Naive thymus-derived CD8-positive, alpha-beta T cell (primary cell): Measurements from ENCODE around the gene CHTOP. TPM values are rescaled to one million over a fixed set of nuclear protein-coding genes. Genes with fewer than 3 reads are reported as not detected.
"Not testable (repeated sequence)": the region's sequence is repeated elsewhere in the genome, so short reads cannot be mapped to it uniquely, and the experiment has no call there.

Experiments used
- ATAC-seq, 2 donors: fragments of 150-1000 bp; cut with Tn5 transposase in 1 of 2; sonication (Bioruptor Pico), chemical (Tn5 transposase) in 1 of 2; 1 replicate in 1 of 2; 2 replicates in 1 of 2; pipeline ENCODE4 v1.10.0; 2021; ENCODE audit warnings: mild to moderate bottlenecking in 2 of 2, moderate library complexity in 2 of 2
- POLR2A ChIA-PET: fragments of 350-600 bp; sonication (Branson Sonifier 250); formaldehyde crosslinking; loops from one replicate; lab custom pipeline; 2021; ENCODE audit warnings: antibody characterized with exemption; lab: Charles Lee
- DNase-seq, 10 donors: peaks; one replicate each; pipeline versions ENCODE4 v3.0.0 to v3.0.0-alpha.2; 2020 to 2022
- H3K27ac Mint-ChIP-seq, 10 donors: one replicate each; pipeline ENCODE4 v1.8.0; 2020 to 2022; ENCODE audit warnings: mild to moderate bottlenecking in 10 of 10, mixed read lengths in 10 of 10, moderate library complexity in 4 of 10, inconsistent platforms in 1 of 10
- H3K27me3 Mint-ChIP-seq, 5 donors: one replicate each; pipeline ENCODE4 v1.8.0; 2021 to 2022; ENCODE audit warnings: mixed read lengths in 5 of 5
- H3K36me3 Mint-ChIP-seq, 3 donors: one replicate each; pipeline ENCODE4 v1.8.0; 2020 to 2022; ENCODE audit warnings: mixed read lengths in 3 of 3, mild to moderate bottlenecking in 2 of 3, inconsistent platforms in 1 of 3
- H3K4me1 Mint-ChIP-seq, 4 donors: one replicate each; pipeline ENCODE4 v1.8.0; 2021 to 2022; ENCODE audit warnings: mixed read lengths in 4 of 4
- H3K4me3 Mint-ChIP-seq, 10 donors: one replicate each; pipeline ENCODE4 v1.8.0; 2020 to 2022; ENCODE audit warnings: mild to moderate bottlenecking in 10 of 10, mixed read lengths in 10 of 10, moderate library complexity in 6 of 10, inconsistent platforms in 1 of 10
- H3K9me3 Mint-ChIP-seq, 9 donors: one replicate each; pipeline ENCODE4 v1.8.0; 2020 to 2022; ENCODE audit warnings: mixed read lengths in 9 of 9, mild to moderate bottlenecking in 3 of 9, inconsistent platforms in 1 of 9, moderate library complexity in 1 of 9
- polyA plus RNA-seq, 3 donors: library from polyadenylated mRNA; unstranded; fragments of 300-500 nt; fragmentation: Illumina TruSeq; gene quantifications; one replicate each; pipeline ENCODE4 v1.2.3, GENCODE V29; 2021
- total RNA-seq, 8 experiments: library from RNA in 2 of 8; stranded (reverse) in 2 of 8; gene quantifications; one replicate each; pipeline ENCODE4 v1.2.3 and lab custom pipeline; 2021 to 2026

Gene CHTOP
- total and polyA plus RNA-seq, 5 experiments from 2014 or later, result 45.2 to 155 (median 74.7) TPM

- POLR2A ChIA-PET, result interaction anchor here (1.9 kb wide), 1 partner anchor 21 kb away, joined by 11 read pairs; no protein-coding TSS in a partner anchor
- H3K27me3 Mint-ChIP-seq, result no peaks in the 10 kb centered on the region
- H3K9me3 Mint-ChIP-seq, result no peaks in the 10 kb centered on the region
- H3K27ac Mint-ChIP-seq, result peak overlapping the region in 1 of 10 donors; percentile 52
- DNase-seq, result no peak
- H3K4me3 Mint-ChIP-seq, result no peak overlapping the region
- ATAC-seq, result no peak
- peaks cover 0 to under 1% (median 0%) of the 10 kb centered on the region in 3 donors for H3K36me3 Mint-ChIP-seq
- peaks cover 1 to 23% (median 15%) of the 10 kb centered on the region in 4 donors for H3K4me1 Mint-ChIP-seq
Observed at GRCh38 chr1:153655333-153655732, 21.5 kb downstream of the CHTOP start.

- Mint-ChIP-seq H3K36me3 (peaks cover 0 to 33% (median 9%) of the 10 kb centered on the region in 3 donors), H3K4me3 (peak within 1 kb of the TSS; percentile 88 to 98 (median 96)), H3K9me3 (no peaks in the 10 kb centered on the region), H3K4me1 (peaks cover 0 to 21% (median 12%) of the 10 kb centered on the region in 4 donors), H3K27ac (peak within 1 kb of the TSS; percentile 88 to 97 (median 95)), H3K27me3 (no peaks in the 10 kb centered on the region)
- DNase-seq (peak; percentile 81 to 94 (median 86)), ATAC-seq (peak; percentile 97 to 98)
- POLR2A ChIA-PET, result interaction anchor here (0.7 to 2.7 kb wide), 11 partner anchors 8 to 305 kb away, joined by 3 to 34 read pairs (median 6); partner anchors contain the start of genes CHTOP, ILF2, INTS3 and S100A6
Observed at GRCh38 chr1:153658400-153659174, 24.7 kb downstream of the CHTOP start, which contains the start of gene SNAPIN. SNAPIN (plus strand) TSS chr1:153658703; CDS start chr1:153658744, 41 bp downstream.

- POLR2A ChIA-PET, result interaction anchor here (0.7 to 2.7 kb wide), 12 partner anchors 8 to 304 kb away, joined by 3 to 34 read pairs (median 6); partner anchors contain the start of genes CHTOP, ILF2, INTS3 and S100A6
- ATAC-seq (no peak), DNase-seq (no peak)
- H3K4me3 Mint-ChIP-seq, result peak overlapping the region; percentile 88 to 98 (median 96)
- peak overlapping the region; percentile 88 to 97 (median 95) for H3K27ac Mint-ChIP-seq
- H3K9me3 Mint-ChIP-seq, result no peaks in the 10 kb centered on the region
- H3K27me3 Mint-ChIP-seq, result no peaks in the 10 kb centered on the region
- peaks cover 0 to 39% (median 11%) of the 10 kb centered on the region in 3 donors for H3K36me3 Mint-ChIP-seq
- peaks cover 0 to 21% (median 12%) of the 10 kb centered on the region in 4 donors for H3K4me1 Mint-ChIP-seq
Observed at GRCh38 chr1:153659175-153659534, 25.3 kb downstream of the CHTOP start.

GRCh38 chr1:153659656-153660055 is 25.8 kb downstream of the CHTOP start:
- no peak for ATAC-seq
- Mint-ChIP-seq H3K4me3 (peak overlapping the region; percentile 88 to 98 (median 96)), H3K36me3 (peaks cover 0 to 44% (median 13%) of the 10 kb centered on the region in 3 donors), H3K4me1 (peaks cover 0 to 21% (median 12%) of the 10 kb centered on the region in 4 donors), H3K27me3 (no peaks in the 10 kb centered on the region), H3K27ac (peak overlapping the region in 9 of 10 donors; percentile 11 to 96 (median 86)), H3K9me3 (no peaks in the 10 kb centered on the region)
- DNase-seq, result no peak
- POLR2A ChIA-PET, result interaction anchor here (0.8 to 2.7 kb wide), 8 partner anchors 7 to 124 kb away, joined by 4 to 34 read pairs (median 8); partner anchors contain the start of genes CHTOP, ILF2 and S100A6

- Mint-ChIP-seq H3K36me3 (peaks cover 0 to 59% (median 18%) of the 10 kb centered on the region in 3 donors), H3K4me3 (peak overlapping the region in 7 of 10 donors; percentile 6 to 64 (median 47)), H3K27me3 (no peaks in the 10 kb centered on the region), H3K4me1 (peaks cover 0 to 20% (median 12%) of the 10 kb centered on the region in 4 donors), H3K27ac (peak overlapping the region in 6 of 10 donors; percentile 49 to 78 (median 54)), H3K9me3 (no peaks in the 10 kb centered on the region)
- no peak for DNase-seq
- POLR2A ChIA-PET, result interaction anchor here (0.6 to 1.5 kb wide), 3 partner anchors 13 to 70 kb away, joined by 3 to 7 read pairs (median 4); partner anchors contain the start of gene CHTOP
- ATAC-seq, result no peak
Observed at GRCh38 chr1:153661111-153661708, 27.3 kb downstream of the CHTOP start.

- Mint-ChIP-seq H3K4me3 (peak overlapping the region in 1 of 10 donors; percentile 24), H3K4me1 (peaks cover 0 to 21% (median 12%) of the 10 kb centered on the region in 4 donors), H3K27ac (peak overlapping the region in 3 of 10 donors; percentile 1 to 55 (median 20)), H3K36me3 (peaks cover 0 to 70% (median 21%) of the 10 kb centered on the region in 3 donors), H3K9me3 (no peaks in the 10 kb centered on the region), H3K27me3 (no peaks in the 10 kb centered on the region)
- POLR2A ChIA-PET, result interaction anchor here (0.9 to 1.5 kb wide), 2 partner anchors 9 to 28 kb away, joined by 3 to 7 read pairs; partner anchors contain the start of genes CHTOP and ILF2
- DNase-seq, result no peak
- ATAC-seq, result no peak
Observed at GRCh38 chr1:153662269-153662668, 28.4 kb downstream of the CHTOP start.

- Mint-ChIP-seq H3K36me3 (peaks cover 2 to 79% (median 29%) of the 10 kb centered on the region in 3 donors), H3K9me3 (no peaks in the 10 kb centered on the region), H3K4me3 (no peak overlapping the region), H3K4me1 (peaks cover 4 to 30% (median 16%) of the 10 kb centered on the region in 4 donors), H3K27ac (no peak overlapping the region), H3K27me3 (no peaks in the 10 kb centered on the region)
- DNase-seq (no peak), ATAC-seq (no peak)
- POLR2A ChIA-PET, result no interaction called here
Observed at GRCh38 chr1:153663211-153663610, 29.3 kb downstream of the CHTOP start.

GRCh38 chr1:153667439-153667838 is 33.6 kb downstream of the CHTOP start:
- Mint-ChIP-seq H3K36me3 (peaks cover 4 to 78% (median 27%) of the 10 kb centered on the region in 3 donors), H3K9me3 (no peaks in the 10 kb centered on the region), H3K4me1 (peaks cover 6 to 32% (median 22%) of the 10 kb centered on the region in 4 donors), H3K27me3 (no peaks in the 10 kb centered on the region), H3K4me3 (peak overlapping the region in 2 of 10 donors; percentile 3 to 30), H3K27ac (peak overlapping the region in 5 of 10 donors; percentile 30 to 81 (median 57))
- ATAC-seq (no peak), DNase-seq (no peak)
- POLR2A ChIA-PET, result interaction anchor here (0.8 to 2.0 kb wide), 4 partner anchors 9 to 71 kb away, joined by 3 to 6 read pairs (median 4); partner anchors contain the start of genes CHTOP and SNAPIN

- Mint-ChIP-seq H3K4me1 (peaks cover 6 to 32% (median 22%) of the 10 kb centered on the region in 4 donors), H3K27ac (peak overlapping the region in 4 of 10 donors; percentile 22 to 71 (median 44)), H3K36me3 (peaks cover 4 to 66% (median 25%) of the 10 kb centered on the region in 3 donors), H3K4me3 (peak overlapping the region in 5 of 10 donors; percentile 5 to 72 (median 48))
- H3K9me3 Mint-ChIP-seq, ATAC-seq, H3K27me3 Mint-ChIP-seq, DNase-seq: not testable (repeated sequence)
- POLR2A ChIA-PET, result interaction anchor here (1.1 to 1.4 kb wide), 2 partner anchors 10 to 35 kb away, joined by 8 to 12 read pairs; partner anchors contain the start of genes CHTOP and SNAPIN
Observed at GRCh38 chr1:153668672-153669071, 34.8 kb downstream of the CHTOP start.

- POLR2A ChIA-PET, result interaction anchor here (0.6 to 1.4 kb wide), 2 partner anchors 17 to 36 kb away, joined by 3 to 12 read pairs; partner anchors contain the start of gene CHTOP
- peak overlapping the region in 3 of 10 donors; percentile 22 to 74 (median 40) for H3K27ac Mint-ChIP-seq
Observed at GRCh38 chr1:153669606-153670005, 35.7 kb downstream of the CHTOP start.

GRCh38 chr1:153670257-153670858 is 36.5 kb downstream of the CHTOP start:
- no peak for ATAC-seq
- Mint-ChIP-seq H3K27me3 (no peaks in the 10 kb centered on the region), H3K36me3 (peaks cover 4 to 49% (median 17%) of the 10 kb centered on the region in 3 donors), H3K27ac (no peak overlapping the region), H3K4me1 (peaks cover 6 to 32% (median 22%) of the 10 kb centered on the region in 4 donors), H3K4me3 (no peak overlapping the region), H3K9me3 (no peaks in the 10 kb centered on the region)
- POLR2A ChIA-PET, result interaction anchor here (0.5 to 2.8 kb wide), 14 partner anchors 8 to 320 kb away, joined by 3 to 18 read pairs (median 4); partner anchors contain the start of genes DENND4B, INTS3, RPS27 and S100A6
- DNase-seq, result peak in 1 of 10 donors; percentile 29

More at GRCh38 chr1:153669606-153670005, 35.7 kb downstream of the CHTOP start:
- Mint-ChIP-seq H3K27me3 (no peaks in the 10 kb centered on the region), H3K4me3 (no peak overlapping the region), H3K4me1 (peaks cover 6 to 32% (median 22%) of the 10 kb centered on the region in 4 donors), H3K9me3 (no peaks in the 10 kb centered on the region), H3K36me3 (peaks cover 4 to 56% (median 21%) of the 10 kb centered on the region in 3 donors)
- DNase-seq (no peak), ATAC-seq (no peak)
